ENCODE results near the gene HSD17B12.

DNA sequence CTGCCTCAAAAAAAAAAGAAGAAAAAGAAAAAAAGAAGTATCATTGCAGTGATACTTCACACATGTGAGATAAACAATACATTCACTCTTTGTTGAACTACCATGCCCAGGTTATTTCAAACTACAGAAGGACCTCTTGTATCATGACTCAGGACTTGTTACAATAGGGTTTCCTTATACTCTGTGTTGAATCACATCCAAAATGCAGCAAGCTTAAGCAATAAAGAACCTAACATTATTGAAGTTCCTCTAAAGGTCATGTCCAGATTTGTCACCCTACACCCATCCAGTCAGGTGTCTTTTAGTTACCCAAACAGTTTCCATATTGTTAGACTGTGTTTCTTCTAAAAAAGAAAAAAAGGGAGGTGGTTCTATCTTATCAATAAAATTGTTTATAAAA lies 173.2 kb downstream of the HSD17B12 start:
- TF ChIP-seq, protein P1, sequence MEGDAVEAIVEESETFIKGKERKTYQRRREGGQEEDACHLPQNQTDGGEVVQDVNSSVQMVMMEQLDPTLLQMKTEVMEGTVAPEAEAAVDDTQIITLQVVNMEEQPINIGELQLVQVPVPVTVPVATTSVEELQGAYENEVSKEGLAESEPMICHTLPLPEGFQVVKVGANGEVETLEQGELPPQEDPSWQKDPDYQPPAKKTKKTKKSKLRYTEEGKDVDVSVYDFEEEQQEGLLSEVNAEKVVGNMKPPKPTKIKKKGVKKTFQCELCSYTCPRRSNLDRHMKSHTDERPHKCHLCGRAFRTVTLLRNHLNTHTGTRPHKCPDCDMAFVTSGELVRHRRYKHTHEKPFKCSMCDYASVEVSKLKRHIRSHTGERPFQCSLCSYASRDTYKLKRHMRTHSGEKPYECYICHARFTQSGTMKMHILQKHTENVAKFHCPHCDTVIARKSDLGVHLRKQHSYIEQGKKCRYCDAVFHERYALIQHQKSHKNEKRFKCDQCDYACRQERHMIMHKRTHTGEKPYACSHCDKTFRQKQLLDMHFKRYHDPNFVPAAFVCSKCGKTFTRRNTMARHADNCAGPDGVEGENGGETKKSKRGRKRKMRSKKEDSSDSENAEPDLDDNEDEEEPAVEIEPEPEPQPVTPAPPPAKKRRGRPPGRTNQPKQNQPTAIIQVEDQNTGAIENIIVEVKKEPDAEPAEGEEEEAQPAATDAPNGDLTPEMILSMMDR (IDR thresholded peaks at IDR 0.05): no peak
- TF ChIP-seq POLR2A (IDR thresholded peaks at IDR 0.05): no peak
- no peak for TF ChIP-seq EP300 (IDR thresholded peaks at IDR 0.05)

Data from ovary (tissue), 3 donors.